ENCODE results near the gene WDR7. TPM values are rescaled to one million over a fixed set of nuclear protein-coding genes. Genes with fewer than 3 reads are reported as not detected.

WDR7 gene
- total and polyA plus RNA-seq, 2 experiments from 2014 or later = 9.8 to 15.0 TPM

- Histone ChIP-seq H3K4me3 (no peak overlapping the region), H3K4me1 (ENCODE audit: low read depth) (no peaks in the 10 kb centered on the region), H3K36me3 (no peaks in the 10 kb centered on the region), H3K27me3 (no peaks in the 10 kb centered on the region), H3K9me3 (ENCODE audit: low read depth) (no peaks in the 10 kb centered on the region), H3K27ac (no peak overlapping the region)
- TF ChIP-seq CTCF (IDR thresholded peaks at IDR 0.05; ENCODE audit: low read depth, low read length) = no peak
- DNase-seq (ENCODE audit: low read depth in 1 of 2, low spot score in 1 of 2) = no peak
These were observed 164.8 kb downstream of the WDR7 start for GRCh38 chr18:56815926-56816325.

- TF ChIP-seq CTCF (IDR thresholded peaks at IDR 0.05; ENCODE audit: low read depth, low read length) = no peak
- H3K4me1 ChIP-seq (ENCODE audit: low read depth) = no peaks in the 10 kb centered on the region
- no peak overlapping the region for H3K4me3 ChIP-seq
- DNase-seq (ENCODE audit: low read depth in 1 of 2, low spot score in 1 of 2) = peak in 1 of 2 donors; percentile 5
- H3K27me3 ChIP-seq = no peaks in the 10 kb centered on the region
- no peaks in the 10 kb centered on the region for H3K36me3 ChIP-seq
- H3K9me3 ChIP-seq (ENCODE audit: low read depth) = no peaks in the 10 kb centered on the region
- no peak overlapping the region for H3K27ac ChIP-seq
These were observed 172.9 kb downstream of the WDR7 start for GRCh38 chr18:56823986-56824565.

- no peaks in the 10 kb centered on the region for H3K9me3 ChIP-seq (ENCODE audit: low read depth)
- DNase-seq (ENCODE audit: low read depth in 1 of 2, low spot score in 1 of 2) = no peak
- no peaks in the 10 kb centered on the region for H3K27me3 ChIP-seq
- no peaks in the 10 kb centered on the region for H3K36me3 ChIP-seq
- no peaks in the 10 kb centered on the region for H3K4me1 ChIP-seq (ENCODE audit: low read depth)
- H3K27ac ChIP-seq = no peak overlapping the region
- H3K4me3 ChIP-seq = no peak overlapping the region
- TF ChIP-seq CTCF (IDR thresholded peaks at IDR 0.05; ENCODE audit: low read depth, low read length) = no peak
These were observed 174.2 kb downstream of the WDR7 start for GRCh38 chr18:56825321-56825720.

- no peaks in the 10 kb centered on the region for H3K9me3 ChIP-seq (ENCODE audit: low read depth)
- no peaks in the 10 kb centered on the region for H3K27me3 ChIP-seq
- H3K4me3 ChIP-seq = no peak overlapping the region
- H3K4me1 ChIP-seq (ENCODE audit: low read depth) = no peaks in the 10 kb centered on the region
- no peaks in the 10 kb centered on the region for H3K36me3 ChIP-seq
- no peak for DNase-seq (ENCODE audit: low read depth in 1 of 2, low spot score in 1 of 2)
- no peak for TF ChIP-seq CTCF (IDR thresholded peaks at IDR 0.05; ENCODE audit: low read depth, low read length)
- H3K27ac ChIP-seq = no peak overlapping the region
These were observed 174.7 kb downstream of the WDR7 start for GRCh38 chr18:56825878-56826277.

- no peaks in the 10 kb centered on the region for H3K36me3 ChIP-seq
- no peaks in the 10 kb centered on the region for H3K9me3 ChIP-seq (ENCODE audit: low read depth)
- no peaks in the 10 kb centered on the region for H3K4me1 ChIP-seq (ENCODE audit: low read depth)
- H3K27me3 ChIP-seq = no peaks in the 10 kb centered on the region
- DNase-seq (ENCODE audit: low read depth in 1 of 2, low spot score in 1 of 2) = peak in 1 of 2 donors; percentile 2
- H3K4me3 ChIP-seq = no peak overlapping the region
- no peak overlapping the region for H3K27ac ChIP-seq
- no peak for TF ChIP-seq CTCF (IDR thresholded peaks at IDR 0.05; ENCODE audit: low read depth, low read length)
These were observed 180.8 kb downstream of the WDR7 start for GRCh38 chr18:56831988-56832387.
